NCI-H748 (cell line): ENCODE data around the gene SH3D21.

Experiments used
- DNase-seq: peaks from one replicate; lab custom pipeline; 2025; ENCODE audit not compliant: unreplicated experiment; lab: John Stamatoyannopoulos, UW

SH3D21 gene

GRCh38 chr1:36303244-36303643 lies 2.9 kb upstream of the SH3D21 start:
- no peak for DNase-seq

- DNase-seq, result no peak
Measured at GRCh38 chr1:36303650-36304360, 2.4 kb upstream of the SH3D21 start.

GRCh38 chr1:36304521-36304920 lies 1.6 kb upstream of the SH3D21 start:
- DNase-seq, result no peak

GRCh38 chr1:36304970-36305914 lies 926 bp upstream of the SH3D21 start:
- DNase-seq, result no peak

- DNase-seq, result no peak
Measured at GRCh38 chr1:36305915-36306209, 306 bp upstream of the SH3D21 start.

- DNase-seq, result peak; percentile 91
Measured at GRCh38 chr1:36306902-36307456, 811 bp downstream of the SH3D21 start.

- no peak for DNase-seq
Measured at GRCh38 chr1:36307601-36308330, 1.6 kb downstream of the SH3D21 start.

- DNase-seq, result no peak
Measured at GRCh38 chr1:36309397-36309796, 3.2 kb downstream of the SH3D21 start.

GRCh38 chr1:36320291-36320761 lies 14.2 kb downstream of the SH3D21 start:
- no peak for DNase-seq

- no peak for DNase-seq
Measured at GRCh38 chr1:36320767-36321118, 14.6 kb downstream of the SH3D21 start.

- DNase-seq, result peak; percentile 43
Measured at GRCh38 chr1:36321119-36321951, 15.2 kb downstream of the SH3D21 start.

- peak; percentile 26 for DNase-seq
Measured at GRCh38 chr1:36322041-36322785, 16.0 kb downstream of the SH3D21 start.

- peak; percentile 34 for DNase-seq
Measured at GRCh38 chr1:36322786-36323635, 16.8 kb downstream of the SH3D21 start.

- DNase-seq, result peak; percentile 36
Measured at GRCh38 chr1:36323636-36324352, 17.6 kb downstream of the SH3D21 start, which contains the start of gene EVA1B. Gene EVA1B (minus strand): TSS chr1:36323645. CDS start chr1:36323037, 608 bp downstream.

GRCh38 chr1:36324353-36324703 lies 18.2 kb downstream of the SH3D21 start:
- DNase-seq, result no peak

GRCh38 chr1:36326499-36326898 lies 20.3 kb downstream of the SH3D21 start:
- DNase-seq, result peak; percentile 11

GRCh38 chr1:36327421-36328087 lies 21.4 kb downstream of the SH3D21 start:
- peak; percentile 5 for DNase-seq

GRCh38 chr1:36328088-36328480 lies 21.9 kb downstream of the SH3D21 start:
- DNase-seq, result no peak
